HG03103 (cell line): ENCODE results near the gene SNX3.
"Not testable (repeated sequence)": the region's sequence is repeated elsewhere in the genome, so short reads cannot be mapped to it uniquely, and the experiment has no call there.

ENCODE experiments used
- ATAC-seq: cut with Tn5 transposase; IDR thresholded peaks from one replicate; pipeline ENCODE4 v1.9.1; 2021; ENCODE audit warnings: low read depth; ENCODE audit not compliant: unreplicated experiment

The SNX3 gene

DNA sequence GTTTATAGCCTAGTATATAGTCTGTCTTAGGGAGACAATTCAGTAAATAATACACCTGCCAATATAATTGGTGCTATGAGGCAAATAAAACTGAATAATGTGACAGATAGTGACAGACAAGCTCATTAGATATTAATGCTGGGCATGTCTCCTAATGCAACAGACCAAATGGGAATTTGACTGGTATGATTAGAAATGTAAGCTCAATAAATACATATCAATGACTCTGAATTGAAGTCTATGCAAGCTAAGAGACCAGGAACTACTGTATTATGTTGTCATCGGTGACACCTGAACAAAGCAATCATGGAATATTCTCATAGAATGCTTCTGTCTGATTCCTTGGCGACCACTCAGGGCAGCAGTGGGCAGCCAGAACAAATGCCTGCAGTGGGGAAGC is 2.5 kb upstream of the SNX3 start:
- ATAC-seq, result no peak

GRCh38 chr6:108260126-108260808 is 573 bp downstream of the SNX3 start:
- ATAC-seq, result peak; percentile 9

DNA sequence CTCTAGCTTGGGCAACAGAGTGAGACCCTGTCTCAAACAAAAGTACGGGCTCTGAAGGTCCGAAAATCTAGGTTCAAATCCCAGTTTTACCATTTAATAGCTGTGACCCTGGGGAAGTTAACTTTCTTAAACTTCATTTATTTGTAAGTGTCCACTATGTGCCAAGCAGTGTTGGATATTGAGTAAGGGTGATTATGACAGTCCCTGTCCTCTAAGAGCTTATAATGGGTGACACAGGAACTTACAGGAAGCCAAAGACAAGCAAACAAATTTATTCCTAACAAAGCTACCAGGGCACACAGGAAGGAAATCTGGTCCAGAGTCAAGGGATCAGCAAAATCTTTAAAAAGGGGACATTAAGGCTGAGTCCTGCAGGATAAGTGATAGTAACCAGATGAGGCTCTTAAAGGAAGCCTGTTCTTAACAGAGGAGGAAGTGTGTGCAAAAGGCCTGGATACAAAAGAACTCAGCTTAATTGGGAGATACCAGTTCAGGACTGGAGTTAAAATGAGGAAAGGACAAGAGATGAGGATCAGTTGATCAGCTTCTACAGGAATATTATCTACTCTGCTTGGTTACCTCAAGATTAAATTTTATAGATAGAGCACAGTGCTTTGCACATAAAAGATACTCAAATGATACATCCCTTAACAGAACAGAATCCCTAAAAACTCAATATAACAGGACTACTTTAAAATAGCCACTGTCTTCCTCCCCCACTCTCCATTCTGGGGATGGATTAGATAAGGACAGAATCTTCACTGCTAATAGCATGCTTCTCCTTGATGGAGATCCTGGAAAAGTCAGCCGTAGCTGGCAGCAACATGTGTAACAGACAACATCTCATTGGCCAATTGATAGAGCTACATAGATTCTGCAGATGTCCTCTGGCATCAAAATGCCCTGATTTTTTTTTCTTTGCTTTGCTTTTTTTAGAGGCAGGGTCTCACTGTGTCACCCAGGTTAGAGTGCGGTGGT is 6.1 kb downstream of the SNX3 start:
- no peak for ATAC-seq

GRCh38 chr6:108253241-108253640 is 7.6 kb downstream of the SNX3 start:
- ATAC-seq, result no peak

DNA sequence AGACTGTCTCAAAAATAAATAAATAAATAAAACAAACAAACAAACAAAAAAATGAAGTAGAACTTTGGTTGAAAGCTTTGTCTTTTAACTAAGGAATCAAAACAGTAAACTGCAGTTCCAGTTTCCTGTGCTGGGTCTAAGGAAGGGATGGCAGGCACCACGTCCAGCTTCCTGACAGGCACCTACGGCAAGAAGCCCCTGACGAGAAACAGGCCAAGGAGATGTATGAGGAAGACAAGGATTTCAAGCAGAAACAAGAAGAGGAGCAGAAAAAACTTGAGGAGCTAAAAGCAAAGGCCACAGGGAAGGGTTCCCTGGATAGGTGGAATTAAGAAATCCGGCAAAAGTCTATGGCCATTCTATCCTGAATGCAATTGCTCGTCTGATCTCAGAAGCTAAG is 8.8 kb downstream of the SNX3 start:
- ATAC-seq, result no peak

DNA sequence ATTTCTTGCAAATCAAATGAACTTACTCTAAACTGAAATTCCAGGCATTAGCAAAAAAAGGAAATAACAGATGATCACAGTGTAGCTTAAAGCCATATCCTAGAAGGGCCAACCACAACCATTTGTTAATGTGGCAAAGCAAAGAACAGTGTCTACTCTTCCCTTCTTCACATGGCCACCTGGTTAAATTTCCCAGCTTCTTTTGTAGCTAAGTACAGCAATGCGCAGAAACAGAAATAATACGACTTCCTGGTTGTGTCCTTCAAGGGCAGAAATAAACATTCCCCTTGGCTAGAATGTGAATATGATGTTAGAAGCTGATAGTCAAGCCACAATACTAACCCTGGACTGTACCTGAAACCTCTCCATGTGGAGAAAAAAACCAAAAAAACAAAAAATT is 9.6 kb downstream of the SNX3 start:
- no peak for ATAC-seq

DNA sequence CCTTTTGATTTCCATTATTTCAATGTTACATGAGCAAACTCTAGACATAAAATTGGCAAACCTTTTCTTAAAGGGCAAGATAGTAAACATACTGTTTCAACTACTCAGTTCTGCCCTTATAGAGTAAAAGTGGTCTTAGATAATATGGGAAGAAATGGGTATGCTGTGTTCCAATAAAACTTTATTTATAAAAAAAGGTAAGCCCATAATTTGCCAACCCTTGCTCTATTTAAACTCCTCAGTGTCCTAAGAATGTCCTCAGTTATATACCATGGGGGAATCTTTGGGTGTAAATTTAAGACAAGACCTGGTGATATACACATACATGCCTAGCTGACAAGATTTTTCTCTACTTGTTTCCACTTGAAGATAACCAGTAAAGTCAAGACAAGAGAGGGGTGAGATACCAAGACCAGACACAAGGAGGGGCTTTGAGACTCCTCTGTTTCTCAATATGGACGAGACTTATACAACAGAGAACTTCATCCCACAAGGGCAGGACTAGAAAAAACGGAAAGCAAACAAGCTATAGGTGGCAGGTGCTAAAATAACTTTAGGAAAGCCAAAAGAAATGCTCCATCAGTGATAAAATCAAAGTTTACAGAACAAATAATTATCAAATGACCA is 10.5 kb downstream of the SNX3 start:
- ATAC-seq, result no peak

GRCh38 chr6:108247965-108248536 is 12.8 kb downstream of the SNX3 start:
- ATAC-seq, result no peak

- ATAC-seq, result not testable (repeated sequence)
These were observed 15.7 kb downstream of the SNX3 start for GRCh38 chr6:108245095-108245494.

- ATAC-seq, result no peak
These were observed 17.0 kb downstream of the SNX3 start for GRCh38 chr6:108243836-108244235.

DNA sequence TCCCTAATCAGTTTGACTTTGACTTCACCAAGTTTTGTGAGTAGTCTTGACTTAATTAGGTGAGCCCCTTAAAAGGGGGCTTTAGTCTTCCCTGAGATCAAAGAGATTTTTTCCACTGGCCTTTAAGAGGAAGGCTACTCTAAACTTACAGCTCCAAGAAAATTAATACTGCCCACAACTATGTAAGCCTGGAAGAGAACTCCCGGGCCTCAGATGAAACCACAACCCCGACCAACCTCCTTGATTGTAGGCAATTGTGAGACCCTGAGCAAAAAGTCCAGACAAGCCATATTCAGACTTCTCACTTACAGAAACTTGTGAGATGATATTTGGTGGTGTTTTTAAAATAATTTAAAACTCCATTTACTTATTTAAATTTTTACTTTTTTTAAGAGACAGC is 18.1 kb downstream of the SNX3 start:
- no peak for ATAC-seq

GRCh38 chr6:108242259-108242658 is 18.6 kb downstream of the SNX3 start:
- ATAC-seq, result no peak

GRCh38 chr6:108238322-108238721 is 22.5 kb downstream of the SNX3 start:
- ATAC-seq, result no peak

GRCh38 chr6:108236791-108237190 is 24.0 kb downstream of the SNX3 start:
- ATAC-seq, result no peak

DNA sequence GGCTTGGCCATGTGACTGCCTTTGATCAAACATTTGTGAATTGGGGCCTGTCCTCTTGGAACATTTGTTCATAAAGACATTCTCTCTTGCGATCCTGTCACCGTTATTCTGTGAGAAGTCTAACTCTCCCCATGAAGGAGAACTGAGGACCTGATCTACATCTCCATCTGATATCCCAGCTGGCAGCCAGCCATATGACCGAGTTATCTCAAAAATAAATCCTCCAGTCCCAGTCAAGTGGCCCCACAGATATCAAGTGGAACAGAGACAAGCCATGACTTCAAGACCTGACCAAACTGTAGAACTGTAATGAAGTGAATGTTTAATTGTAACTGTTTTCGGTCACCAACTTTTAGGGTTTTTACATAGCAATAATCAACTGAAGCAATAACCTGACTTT is 25.7 kb downstream of the SNX3 start:
- no peak for ATAC-seq

DNA sequence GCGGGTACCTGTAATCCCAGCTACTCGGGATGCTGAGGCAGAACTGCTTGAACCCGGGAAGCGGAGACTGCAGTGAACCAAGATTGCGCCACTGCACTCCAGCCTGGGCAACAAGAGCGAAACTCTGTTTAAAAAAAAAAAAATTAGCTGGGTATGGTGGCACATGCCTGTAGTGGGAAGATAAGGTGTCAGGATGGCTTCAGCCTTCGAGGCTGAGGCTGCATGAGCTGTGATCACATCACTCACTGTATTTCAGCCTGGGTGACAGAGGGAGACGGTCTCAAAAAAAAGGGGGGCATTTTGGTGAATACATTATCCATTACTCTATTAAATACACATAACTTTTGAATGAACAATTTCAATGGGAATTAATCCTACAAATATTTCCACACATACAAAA is 32.4 kb downstream of the SNX3 start:
- no peak for ATAC-seq

DNA sequence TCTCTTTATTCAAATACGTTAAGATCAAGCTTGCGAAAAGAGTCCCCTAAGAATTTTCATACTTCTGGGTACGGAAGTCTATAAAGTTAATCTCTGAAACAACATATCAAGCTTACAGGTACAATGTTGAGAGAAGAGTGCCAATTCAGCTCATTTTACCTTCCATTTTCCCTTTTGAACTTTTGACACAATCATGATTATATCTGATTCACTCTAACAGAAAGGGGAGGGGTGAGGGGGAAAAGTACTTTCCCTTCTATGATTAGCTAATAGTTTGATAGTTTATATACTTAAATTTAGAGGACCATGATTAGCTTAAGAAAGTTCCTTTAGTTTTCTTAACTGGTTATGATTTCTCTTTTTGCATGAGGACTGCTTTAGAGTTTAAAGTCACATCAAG is 33.5 kb downstream of the SNX3 start:
- ATAC-seq, result no peak

DNA sequence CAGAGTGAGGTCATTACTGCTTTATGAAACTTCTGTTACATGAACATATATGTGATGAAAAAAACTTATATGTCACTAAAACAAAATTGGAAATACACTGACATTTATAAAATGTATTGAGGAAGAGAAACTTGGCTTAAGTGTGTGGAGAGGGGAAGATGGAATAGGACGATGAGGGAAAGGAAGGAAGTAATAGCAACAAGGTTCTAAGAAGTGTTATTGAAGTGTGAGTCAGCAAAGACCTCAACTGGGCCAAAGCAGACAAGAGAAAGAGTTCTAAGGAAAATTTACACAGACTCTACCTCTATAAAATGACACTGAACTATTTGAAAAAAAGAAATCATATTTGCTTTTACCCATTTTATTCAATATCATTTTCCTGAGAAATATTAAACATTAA is 38.3 kb downstream of the SNX3 start:
- ATAC-seq, result no peak

GRCh38 chr6:108222064-108222463 is 38.8 kb downstream of the SNX3 start:
- no peak for ATAC-seq

DNA sequence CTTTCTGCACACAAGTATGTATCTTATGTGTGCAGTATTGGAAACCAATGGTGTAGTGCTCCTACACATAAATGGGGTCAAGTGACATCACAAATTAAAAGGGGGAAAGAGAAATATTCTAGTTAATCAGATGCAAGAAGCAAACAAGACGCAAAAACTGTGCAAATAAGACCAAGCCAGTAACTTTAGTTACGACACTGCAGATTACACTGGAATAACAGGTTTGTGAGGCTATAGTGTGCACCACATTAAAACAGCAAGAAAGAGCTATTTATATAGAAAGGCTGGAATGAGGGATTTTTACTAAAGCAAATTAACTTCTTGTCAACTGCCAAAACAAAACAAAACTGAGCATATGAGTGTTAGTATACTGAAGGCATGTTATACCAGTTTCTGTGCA is 49.2 kb downstream of the SNX3 start:
- no peak for ATAC-seq

DNA sequence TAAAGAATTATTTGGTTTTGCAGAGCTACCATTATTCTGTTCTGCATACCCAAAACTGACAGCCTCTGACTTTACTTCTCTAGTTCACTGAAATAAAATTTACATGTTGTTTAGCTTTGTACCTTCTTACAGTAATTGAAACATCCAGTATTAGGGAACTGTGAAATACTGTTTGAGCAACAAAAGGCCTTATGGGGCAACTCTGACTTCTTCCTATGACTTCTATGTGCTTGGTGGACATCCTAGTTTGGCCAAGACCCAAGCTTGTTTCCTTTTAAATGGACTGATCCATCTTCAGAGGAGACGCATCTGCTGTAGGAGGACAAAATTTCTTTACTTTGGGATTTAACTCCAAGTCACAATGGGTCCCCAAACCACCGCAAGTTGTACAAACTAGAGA is 50.3 kb downstream of the SNX3 start:
- no peak for ATAC-seq
